ENCODE results near the gene LIMD2. TPM values are rescaled to one million over a fixed set of nuclear protein-coding genes. Genes with fewer than 3 reads are reported as not detected.

The LIMD2 gene
- total RNA-seq, 2 experiments from 2014 or later, result 308 to 309 TPM

GRCh38 chr17:63653050-63653449 lies 46.9 kb downstream of the LIMD2 start:
- no peak for ATAC-seq
- Mint-ChIP-seq H3K27ac (no peak overlapping the region), H3K36me3 (ENCODE audit: low read depth) (peaks cover 28% of the 10 kb centered on the region), H3K9me3 (ENCODE audit: insufficient read depth) (no peaks in the 10 kb centered on the region), H3K4me3 (no peak overlapping the region), H3K4me1 (ENCODE audit: low read depth) (peaks cover 16% of the 10 kb centered on the region), H3K27me3 (ENCODE audit: low read depth) (no peaks in the 10 kb centered on the region)
- no peak for DNase-seq
- CTCF ChIA-PET, result no interaction called here
- POLR2A ChIA-PET, result no interaction called here

GRCh38 chr17:63652106-63652505 lies 47.8 kb downstream of the LIMD2 start:
- CTCF ChIA-PET, result no interaction called here
- H3K36me3 Mint-ChIP-seq (ENCODE audit: low read depth), result peaks cover 26% of the 10 kb centered on the region
- DNase-seq (no peak), ATAC-seq (no peak)
- H3K4me1 Mint-ChIP-seq (ENCODE audit: low read depth), result peaks cover 16% of the 10 kb centered on the region
- POLR2A ChIA-PET, result no interaction called here
- H3K9me3 Mint-ChIP-seq (ENCODE audit: insufficient read depth), result no peaks in the 10 kb centered on the region
- no peaks in the 10 kb centered on the region for H3K27me3 Mint-ChIP-seq (ENCODE audit: low read depth)
- H3K4me3 Mint-ChIP-seq, result no peak overlapping the region
- H3K27ac Mint-ChIP-seq, result no peak overlapping the region

GRCh38 chr17:63649813-63650212 lies 50.1 kb downstream of the LIMD2 start:
- Mint-ChIP-seq H3K27ac (no peak overlapping the region), H3K9me3 (ENCODE audit: insufficient read depth) (no peaks in the 10 kb centered on the region), H3K4me1 (ENCODE audit: low read depth) (peaks cover 16% of the 10 kb centered on the region), H3K4me3 (no peak overlapping the region), H3K27me3 (ENCODE audit: low read depth) (no peaks in the 10 kb centered on the region), H3K36me3 (ENCODE audit: low read depth) (peaks cover 40% of the 10 kb centered on the region)
- POLR2A ChIA-PET, result no interaction called here
- no peak for ATAC-seq
- CTCF ChIA-PET, result no interaction called here
- DNase-seq, result no peak

- ATAC-seq, result no peak
- Mint-ChIP-seq H3K36me3 (ENCODE audit: low read depth) (peaks cover 34% of the 10 kb centered on the region), H3K4me1 (ENCODE audit: low read depth) (peaks cover 16% of the 10 kb centered on the region), H3K9me3 (ENCODE audit: insufficient read depth) (no peaks in the 10 kb centered on the region), H3K4me3 (no peak overlapping the region), H3K27ac (no peak overlapping the region), H3K27me3 (ENCODE audit: low read depth) (no peaks in the 10 kb centered on the region)
- no peak for DNase-seq
- ChIA-PET POLR2A (no interaction called here), CTCF (interaction anchor here (1.6 kb wide), 1 partner anchor 222 kb away, joined by 4 read pairs; no protein-coding TSS in a partner anchor)
Measured at GRCh38 chr17:63647936-63648335, 52.0 kb downstream of the LIMD2 start.

GRCh38 chr17:63647065-63647725 lies 52.7 kb downstream of the LIMD2 start:
- no peak for DNase-seq
- Mint-ChIP-seq H3K4me1 (ENCODE audit: low read depth) (peaks cover 16% of the 10 kb centered on the region), H3K27me3 (ENCODE audit: low read depth) (no peaks in the 10 kb centered on the region), H3K27ac (no peak overlapping the region), H3K36me3 (ENCODE audit: low read depth) (peaks cover 34% of the 10 kb centered on the region), H3K9me3 (ENCODE audit: insufficient read depth) (no peaks in the 10 kb centered on the region), H3K4me3 (no peak overlapping the region)
- ChIA-PET CTCF (interaction anchor here (1.6 kb wide), 1 partner anchor 221 kb away, joined by 4 read pairs; no protein-coding TSS in a partner anchor), POLR2A (no interaction called here)
- ATAC-seq, result no peak

- peaks cover 16% of the 10 kb centered on the region for H3K4me1 Mint-ChIP-seq (ENCODE audit: low read depth)
- peaks cover 34% of the 10 kb centered on the region for H3K36me3 Mint-ChIP-seq (ENCODE audit: low read depth)
- CTCF ChIA-PET, result interaction anchor here (1.6 kb wide), 1 partner anchor 221 kb away, joined by 4 read pairs; no protein-coding TSS in a partner anchor
- H3K4me3 Mint-ChIP-seq, result no peak overlapping the region
- POLR2A ChIA-PET, result interaction anchor here (0.5 kb wide), 1 partner anchor 16 kb away, joined by 3 read pairs; no protein-coding TSS in a partner anchor
- no peak overlapping the region for H3K27ac Mint-ChIP-seq
- no peak for DNase-seq
- no peaks in the 10 kb centered on the region for H3K9me3 Mint-ChIP-seq (ENCODE audit: insufficient read depth)
- no peaks in the 10 kb centered on the region for H3K27me3 Mint-ChIP-seq (ENCODE audit: low read depth)
- ATAC-seq, result no peak
Measured at GRCh38 chr17:63646488-63646806, 53.5 kb downstream of the LIMD2 start.

Other genes with a start within 250 kb of the LIMD2 start
- gene ACE, start 223.1 kb downstream of the LIMD2 start, total RNA-seq, result under 1 TPM in 1 of 2 experiments, not detected in 1; 0.18 TPM
- gene KCNH6, start 176.8 kb downstream of the LIMD2 start, total RNA-seq, result not detected
- gene DCAF7, start 149.6 kb downstream of the LIMD2 start, total RNA-seq, result 100 to 1,000 TPM; 127 TPM
- 10 to 100 TPM; 22.9 to 24.5 TPM for gene TACO1, start 99.2 kb downstream of the LIMD2 start, total RNA-seq
- 10 to 100 TPM; 31.4 to 32.8 TPM for gene MAP3K3, start 77.7 kb downstream of the LIMD2 start, total RNA-seq
- 10 to 100 TPM; 46.0 to 49.9 TPM for gene STRADA, start 41.7 kb upstream of the LIMD2 start, total RNA-seq
- 10 to 100 TPM; 59.4 to 61.1 TPM for gene CCDC47, start 73.5 kb upstream of the LIMD2 start, total RNA-seq
- gene DDX42, start 74.0 kb upstream of the LIMD2 start, total RNA-seq, result 100 to 1,000 TPM; 106 to 116 TPM
- gene PSMC5, start 127.3 kb upstream of the LIMD2 start, total RNA-seq, result 100 to 1,000 TPM; 176 to 179 TPM
- 10 to 100 TPM; 58.7 to 62.2 TPM for gene FTSJ3, start 127.5 kb upstream of the LIMD2 start, total RNA-seq
- 100 to 1,000 TPM; 130 to 136 TPM for gene SMARCD2, start 142.6 kb upstream of the LIMD2 start, total RNA-seq
- not detected for gene CSH2, start 173.6 kb upstream of the LIMD2 start, total RNA-seq
- gene GH2, start 181.8 kb upstream of the LIMD2 start, total RNA-seq, result not detected
- gene CSH1, start 196.4 kb upstream of the LIMD2 start, total RNA-seq, result not detected
- gene CSHL1, start 211.1 kb upstream of the LIMD2 start, total RNA-seq, result not detected
- not detected for gene GH1, start 218.7 kb upstream of the LIMD2 start, total RNA-seq
- gene CD79B, start 232.2 kb upstream of the LIMD2 start, total RNA-seq, result 10 to 100 TPM; 21.7 to 22.5 TPM